ENCODE data around the gene ERF. TPM values are rescaled to one million over a fixed set of nuclear protein-coding genes. Genes with fewer than 3 reads are reported as not detected.

The ERF gene
- polyA plus RNA-seq, 1 of the 3 experiments (the other 2 are of a cell fraction), result 89.6 TPM

DNA sequence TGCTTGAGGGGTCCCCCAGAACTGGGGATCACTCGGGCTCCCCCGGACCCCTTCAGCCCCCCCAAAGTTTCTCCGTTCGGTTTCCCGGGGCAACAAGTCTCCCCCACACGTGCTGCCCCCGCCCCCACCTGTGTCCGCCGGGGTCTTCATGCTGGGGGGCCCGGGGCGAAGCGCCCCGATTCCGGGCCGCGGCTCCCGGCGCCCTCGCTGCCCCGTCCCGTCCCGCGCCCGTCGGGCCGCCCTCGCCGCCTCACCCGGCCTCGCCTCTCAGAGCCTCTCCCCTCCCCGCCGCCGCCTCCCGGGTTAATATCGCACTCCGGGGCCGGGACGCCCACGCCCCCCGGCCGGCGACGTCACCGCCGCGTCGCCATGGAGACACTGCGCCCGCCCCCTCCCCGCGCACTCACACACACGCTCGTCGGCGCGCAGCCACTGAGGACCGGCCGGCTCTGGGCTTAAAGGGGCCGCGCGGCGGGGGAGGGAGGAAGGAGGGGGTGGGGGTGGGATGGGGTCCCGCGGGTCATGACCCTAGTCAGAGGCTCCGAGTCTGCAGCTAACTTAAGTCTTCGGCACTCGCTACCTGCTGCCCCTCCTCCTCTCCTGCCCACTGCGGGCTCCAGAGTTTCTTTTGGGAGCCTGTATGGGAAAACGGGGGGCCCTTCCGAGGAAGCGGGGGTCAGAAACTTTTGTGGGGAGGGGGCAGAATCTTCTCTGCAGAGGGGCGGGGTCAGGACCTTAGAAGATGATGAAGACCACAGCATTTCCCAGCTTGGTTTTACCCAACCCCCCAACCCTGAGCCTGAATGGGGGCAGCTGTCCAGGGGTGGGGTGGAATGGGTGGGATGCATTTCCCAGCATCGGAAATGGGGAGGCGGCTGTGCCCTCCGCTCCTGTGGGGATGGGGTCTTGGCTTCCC is at the start of gene ERF (continued):
- TF ChIP-seq POLR2AphosphoS5 (IDR thresholded peaks at IDR 0.05; ENCODE audit: low read depth, low read length), result peak; percentile 80
- no peak for TF ChIP-seq GATA2 (CRISPR knock-in tag; IDR thresholded peaks at IDR 0.05)
- no peak for TF ChIP-seq RXRA (IDR thresholded peaks at IDR 0.05; ENCODE audit: borderline replicate concordance, low read depth)
- peak; percentile 19; the same call in 1 of the 2 replicates for TF ChIP-seq REST (IDR thresholded peaks at IDR 0.05; ENCODE audit: low read depth, low read length)
- TF ChIP-seq IRF3 (IDR thresholded peaks at IDR 0.05; ENCODE audit: low read depth, low read length), result no peak
- TF ChIP-seq RAD21 (IDR thresholded peaks at IDR 0.05; ENCODE audit: low read length), result no peak
- no peak for TF ChIP-seq FOSL2 (IDR thresholded peaks at IDR 0.05; ENCODE audit: borderline replicate concordance, low read depth)

GRCh38 chr19:42303876-42304275 is 48.9 kb upstream of the ERF start:
- Histone ChIP-seq H3K9ac (no peak overlapping the region), H3K36me3 (replicated peaks in 1 of 2; ENCODE audit: control insufficient read depth in 1 of 2, insufficient read depth in 2 of 2, low read length in 1 of 2) (peaks cover 0 to 6% of the 10 kb centered on the region in 2 experiments), H3K4me3 (ENCODE audit: low read depth in 2 of 2, low read length in 1 of 2) (no peak overlapping the region), H3F3A (replicated peaks; ENCODE audit: insufficient read depth) (peaks cover 4% of the 10 kb centered on the region), H3K79me2 (ENCODE audit: insufficient read depth) (peaks cover 13% of the 10 kb centered on the region), H2AFZ (ENCODE audit: low read depth) (no peak overlapping the region), H3K4me1 (ENCODE audit: control insufficient read depth in 1 of 2, insufficient read depth in 2 of 2, low read depth in 1 of 2, low read length in 1 of 2) (peaks cover 9 to 10% of the 10 kb centered on the region in 2 experiments; a peak in 3 of 4 replicates), H3K9me2 (no peaks in the 10 kb centered on the region), H3K4me2 (no peak overlapping the region), H3K27ac (ENCODE audit: low read depth in 2 of 2, low read length in 1 of 2) (no peak overlapping the region), H3K9me3 (no peaks in the 10 kb centered on the region), H4K20me1 (ENCODE audit: insufficient read depth) (no peaks in the 10 kb centered on the region), H3K27me3 (ENCODE audit: insufficient read depth) (no peaks in the 10 kb centered on the region)
- POLR2A ChIA-PET, result interaction anchor here (0.6 to 1.2 kb wide), 2 partner anchors 19 to 23 kb away, joined by 4 to 7 read pairs; no protein-coding TSS in a partner anchor
- 95% methylated on average over 8 of the region's 8 CpGs for WGBS (ENCODE audit: low lambda C conversion rate)
- no peak for DNase-seq
- CTCF ChIA-PET, result interaction anchor here (1.1 to 1.3 kb wide), 2 partner anchors 9 to 10 kb away, joined by 3 to 5 read pairs; no protein-coding TSS in a partner anchor
- TF ChIP-seq, protein P1, sequence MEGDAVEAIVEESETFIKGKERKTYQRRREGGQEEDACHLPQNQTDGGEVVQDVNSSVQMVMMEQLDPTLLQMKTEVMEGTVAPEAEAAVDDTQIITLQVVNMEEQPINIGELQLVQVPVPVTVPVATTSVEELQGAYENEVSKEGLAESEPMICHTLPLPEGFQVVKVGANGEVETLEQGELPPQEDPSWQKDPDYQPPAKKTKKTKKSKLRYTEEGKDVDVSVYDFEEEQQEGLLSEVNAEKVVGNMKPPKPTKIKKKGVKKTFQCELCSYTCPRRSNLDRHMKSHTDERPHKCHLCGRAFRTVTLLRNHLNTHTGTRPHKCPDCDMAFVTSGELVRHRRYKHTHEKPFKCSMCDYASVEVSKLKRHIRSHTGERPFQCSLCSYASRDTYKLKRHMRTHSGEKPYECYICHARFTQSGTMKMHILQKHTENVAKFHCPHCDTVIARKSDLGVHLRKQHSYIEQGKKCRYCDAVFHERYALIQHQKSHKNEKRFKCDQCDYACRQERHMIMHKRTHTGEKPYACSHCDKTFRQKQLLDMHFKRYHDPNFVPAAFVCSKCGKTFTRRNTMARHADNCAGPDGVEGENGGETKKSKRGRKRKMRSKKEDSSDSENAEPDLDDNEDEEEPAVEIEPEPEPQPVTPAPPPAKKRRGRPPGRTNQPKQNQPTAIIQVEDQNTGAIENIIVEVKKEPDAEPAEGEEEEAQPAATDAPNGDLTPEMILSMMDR (IDR thresholded peaks at IDR 0.05), result no peak
- TF ChIP-seq MAX (IDR thresholded peaks at IDR 0.05; ENCODE audit: low read depth), result no peak
- no peak for TF ChIP-seq REST (IDR thresholded peaks at IDR 0.05; ENCODE audit: low read depth, low read length)
- no peak for TF ChIP-seq RAD21 (IDR thresholded peaks at IDR 0.05; ENCODE audit: low read length)
- TF ChIP-seq PBX3 (IDR thresholded peaks at IDR 0.05), result no peak
- TF ChIP-seq RFX5 (IDR thresholded peaks at IDR 0.05; ENCODE audit: low read length), result no peak
- TF ChIP-seq RCOR1 (IDR thresholded peaks at IDR 0.05; ENCODE audit: low read length), result no peak
- TF ChIP-seq EP300 (IDR thresholded peaks at IDR 0.05; ENCODE audit: borderline replicate concordance in 1 of 2, low read depth in 1 of 2, low read length in 1 of 2), result no peak
- no peak for TF ChIP-seq FOXM1 (IDR thresholded peaks at IDR 0.05; ENCODE audit: low read depth)
- no peak for TF ChIP-seq MXI1 (IDR thresholded peaks at IDR 0.05; ENCODE audit: low read depth, low read length)

Measured in SK-N-SH (cell line).